PFSK-1 (cell line): ENCODE measurements around the gene RPRML.

Experiments used
- FOXP2 ChIP-seq: optimal IDR thresholded peaks from 2 replicates; pipeline ENCODE3; 2011; ENCODE audit warnings: borderline replicate concordance, control low read depth, inconsistent platforms; ENCODE audit not compliant: insufficient read depth; ENCODE audit errors: extremely low read length, extremely low read depth
- POLR2AphosphoS5 ChIP-seq: IDR thresholded peaks from 2 replicates; pipeline ENCODE4 v1.6.1; 2012; ENCODE audit warnings: low read depth, mild to moderate bottlenecking, control low read depth, low read length, moderate library complexity
- REST ChIP-seq, 2 experiments: IDR thresholded peaks; 2 replicates each; pipeline versions ENCODE4 v1.6.1 to v1.8.0; 2011 to 2012; ENCODE audit warnings: low read depth in 2 of 2, low read length in 2 of 2, control low read depth in 1 of 2, inconsistent platforms in 1 of 2, mild to moderate bottlenecking in 1 of 2, moderate library complexity in 1 of 2; ENCODE audit not compliant: insufficient read depth in 1 of 2
- SIN3A ChIP-seq: IDR thresholded peaks from 2 replicates; pipeline ENCODE4 v1.6.1; 2012; ENCODE audit warnings: mild to moderate bottlenecking, low read length, moderate library complexity, borderline replicate concordance; ENCODE audit not compliant: insufficient read depth
- TAF1 ChIP-seq: IDR thresholded peaks from 2 replicates; pipeline ENCODE4 v1.6.1; 2012; ENCODE audit warnings: low read length, control low read depth, borderline replicate concordance; ENCODE audit not compliant: insufficient read depth

DNA sequence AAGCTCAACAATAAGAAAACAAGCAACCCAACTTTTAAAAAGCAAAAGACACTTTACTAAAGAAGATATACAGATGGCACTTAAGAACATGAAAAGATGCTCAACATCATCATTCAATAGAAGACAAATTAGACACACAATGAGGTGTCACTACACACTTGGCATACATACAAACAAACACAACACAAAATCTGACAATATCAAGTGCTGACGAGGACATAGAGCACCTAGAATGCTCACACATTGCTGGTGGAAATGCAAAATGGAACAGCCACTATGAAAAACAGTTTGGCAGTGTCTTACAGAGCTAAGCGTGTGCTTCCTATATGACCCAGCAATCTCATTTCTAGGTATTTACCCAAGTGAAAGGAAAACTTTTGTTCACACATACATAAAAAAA is 18.9 kb downstream of the RPRML start:
- TF ChIP-seq FOXP2 (no peak), TAF1 (no peak), POLR2AphosphoS5 (no peak), REST (IDR thresholded peaks at IDR 0.05; ENCODE audit: insufficient read depth in 1 of 2, low read depth in 2 of 2, low read length in 2 of 2) (no peak), SIN3A (no peak)
